HG03571 (cell line): ENCODE results near the gene TADA3.

ENCODE experiments used
- ATAC-seq: cut with Tn5 transposase; IDR thresholded peaks from one replicate; pipeline ENCODE4 v1.9.1; 2021; ENCODE audit not compliant: unreplicated experiment

TADA3 gene

DNA sequence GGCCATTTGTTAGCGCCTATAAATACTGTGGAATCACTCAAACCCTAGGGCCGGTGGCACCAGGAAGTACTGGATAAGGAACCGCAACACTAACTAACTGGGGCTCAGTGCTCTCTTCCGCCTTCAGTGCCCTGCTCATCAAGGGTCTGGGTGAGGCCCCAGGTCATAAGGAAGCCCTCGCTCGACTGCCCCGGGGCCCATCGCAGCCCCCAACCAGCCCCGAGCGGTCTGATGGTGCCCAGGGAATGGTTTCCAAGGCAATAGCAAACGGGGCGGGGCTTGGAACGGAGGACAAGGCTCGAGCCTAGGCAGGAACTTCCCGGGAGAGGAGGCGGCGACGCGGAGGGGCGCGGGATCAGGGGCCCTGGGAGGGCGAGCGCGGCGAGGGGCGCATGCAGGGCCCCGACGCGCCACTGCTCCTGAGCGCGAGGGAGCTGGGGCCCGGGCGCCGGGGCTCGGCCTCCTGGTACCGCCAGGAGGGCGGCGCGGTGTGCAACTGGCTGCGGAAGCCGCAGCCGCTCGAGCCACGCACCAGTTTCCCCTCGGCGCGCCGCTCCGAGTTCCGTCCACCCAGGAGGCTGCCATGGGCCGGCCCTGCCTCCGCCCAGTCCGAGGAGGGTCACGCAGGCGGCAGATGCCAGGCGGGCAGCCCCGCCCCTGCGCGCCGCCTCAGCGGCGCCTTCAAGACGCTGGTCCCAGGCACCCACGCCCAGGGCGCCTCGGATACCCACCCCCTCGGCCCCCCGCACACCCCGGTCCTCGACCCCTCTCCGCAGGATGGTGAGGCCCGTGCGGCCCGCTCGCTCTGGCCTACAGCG, 17.6 kb upstream of the TADA3 start, which contains the start of gene TTLL3:
Gene TTLL3, plus strand, starts transcription at position 648 of the 818 bp plus-strand sequence. CDS start 400 bp downstream, outside the sequence.
- ATAC-seq: peak; percentile 44

GRCh38 chr3:9809239-9809614, 17.0 kb upstream of the TADA3 start:
- no peak for ATAC-seq

DNA sequence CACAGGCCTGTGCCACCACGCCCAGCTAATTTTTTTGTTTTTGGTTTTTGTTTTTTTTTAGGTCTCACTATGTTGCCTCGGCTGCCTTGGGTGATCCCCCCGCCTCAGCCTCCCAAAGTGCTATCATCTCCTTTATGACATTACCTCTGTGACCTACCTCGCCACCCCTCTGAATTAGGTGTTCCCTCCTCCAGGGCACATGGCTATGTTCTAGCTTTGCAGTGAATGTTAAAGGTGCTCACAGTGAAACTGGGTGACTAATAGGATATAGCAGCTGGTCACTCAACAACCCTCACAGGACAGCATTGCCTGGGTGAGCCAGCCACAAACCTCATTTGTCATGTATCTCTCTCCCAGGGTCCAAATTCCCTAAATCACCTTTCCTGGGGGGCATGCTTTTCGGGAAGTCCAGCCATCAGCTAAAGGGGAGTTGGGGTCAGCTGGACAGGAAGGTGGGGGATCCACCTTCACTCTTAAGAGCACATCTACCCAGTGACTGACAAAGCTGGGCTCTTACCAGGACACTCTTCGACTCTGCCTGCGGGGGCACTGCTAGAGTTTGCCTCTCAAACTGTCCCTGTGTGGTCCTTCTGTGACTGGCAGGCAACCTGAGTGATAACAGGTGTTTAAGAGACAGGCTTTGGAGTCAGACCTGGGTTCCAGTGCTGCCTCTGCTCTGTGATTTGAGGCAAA, 16.2 kb upstream of the TADA3 start:
- no peak for ATAC-seq

DNA sequence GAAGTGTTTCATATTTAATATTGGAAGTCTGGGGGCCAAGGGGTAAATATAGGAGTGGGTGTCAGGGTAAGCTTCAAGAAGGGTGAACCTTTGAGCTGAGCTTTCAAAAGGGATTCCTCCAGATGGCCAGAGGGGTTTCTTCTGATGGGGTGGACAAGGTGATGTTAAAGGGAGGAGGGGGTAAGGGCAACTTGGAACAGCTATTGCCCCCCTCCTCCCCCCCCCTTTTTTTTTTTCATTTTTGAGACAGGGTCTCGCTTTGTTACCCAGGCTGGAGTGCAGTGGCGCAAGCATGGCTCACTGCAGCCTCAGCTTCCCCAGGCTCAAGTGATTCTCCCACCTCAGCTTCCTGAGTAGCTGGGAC, 15.7 kb upstream of the TADA3 start:
- no peak for ATAC-seq

DNA sequence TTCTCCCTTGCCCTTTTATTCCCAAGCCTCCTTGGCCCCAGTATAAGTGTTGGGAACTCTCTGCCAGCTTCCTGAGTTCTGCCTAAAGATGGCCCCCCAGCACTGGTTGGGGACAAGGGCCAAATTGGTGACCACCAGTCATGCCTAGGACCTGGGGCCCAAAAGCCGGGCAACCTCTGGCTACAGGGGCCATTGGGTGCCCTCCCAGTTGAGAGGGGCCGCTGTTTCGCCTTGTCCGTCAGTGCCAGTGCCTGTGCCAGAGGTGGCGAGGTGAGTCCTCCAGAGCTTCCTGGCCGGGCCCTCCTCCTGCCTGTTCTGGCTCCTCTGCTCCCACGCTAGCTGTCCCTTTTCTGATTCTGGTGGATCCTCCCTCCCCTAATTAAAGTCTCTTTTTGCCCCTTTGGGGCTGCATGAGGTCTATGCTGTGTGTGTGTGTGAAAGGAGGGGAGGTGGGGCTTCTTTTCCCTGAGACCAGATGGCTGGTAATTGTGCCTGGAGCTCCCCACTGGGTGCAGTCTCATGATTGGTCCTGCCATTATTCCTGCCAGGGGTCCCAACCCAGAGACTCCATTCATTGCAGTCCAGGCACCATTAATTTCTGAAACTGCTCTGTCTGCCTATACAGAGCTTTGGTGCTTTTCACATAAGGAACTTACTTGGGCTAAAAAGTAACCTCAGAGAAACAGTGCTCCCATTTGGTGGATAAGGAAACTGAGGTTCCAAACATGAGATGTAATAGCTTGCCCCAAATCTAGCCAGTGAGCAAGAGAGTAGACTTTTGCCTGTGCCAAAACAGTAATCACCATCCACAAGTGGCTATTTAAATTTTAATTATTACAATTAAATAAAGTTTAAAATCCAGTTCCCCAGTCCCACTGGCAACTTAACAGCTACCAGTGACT, 14.7 kb upstream of the TADA3 start:
- ATAC-seq: no peak

DNA sequence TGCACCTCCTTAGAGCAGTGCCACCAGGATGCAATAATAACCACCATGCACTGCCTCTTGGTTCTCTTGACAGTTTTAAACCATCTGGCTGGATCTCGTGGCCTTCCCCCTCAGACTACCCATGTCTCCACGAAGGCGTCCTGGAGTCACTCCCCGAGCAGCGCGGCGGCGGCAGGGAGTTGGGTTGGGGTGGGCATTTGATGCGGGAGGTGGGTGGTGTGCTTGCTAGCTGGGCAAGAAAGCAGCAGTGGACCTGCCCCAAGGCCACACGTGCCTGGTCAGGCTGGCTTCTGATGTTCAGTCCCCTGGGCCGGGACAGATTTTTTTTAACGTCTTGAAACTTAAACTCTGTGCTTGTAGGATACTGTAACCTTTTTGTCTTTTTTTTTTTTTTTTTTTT, 13.9 kb upstream of the TADA3 start:
- no peak for ATAC-seq

GRCh38 chr3:9804996-9805395, 12.7 kb upstream of the TADA3 start:
- no peak for ATAC-seq

GRCh38 chr3:9803494-9803893, 11.2 kb upstream of the TADA3 start:
- ATAC-seq: no peak

GRCh38 chr3:9800529-9800928, 8.3 kb upstream of the TADA3 start:
- ATAC-seq: no peak

DNA sequence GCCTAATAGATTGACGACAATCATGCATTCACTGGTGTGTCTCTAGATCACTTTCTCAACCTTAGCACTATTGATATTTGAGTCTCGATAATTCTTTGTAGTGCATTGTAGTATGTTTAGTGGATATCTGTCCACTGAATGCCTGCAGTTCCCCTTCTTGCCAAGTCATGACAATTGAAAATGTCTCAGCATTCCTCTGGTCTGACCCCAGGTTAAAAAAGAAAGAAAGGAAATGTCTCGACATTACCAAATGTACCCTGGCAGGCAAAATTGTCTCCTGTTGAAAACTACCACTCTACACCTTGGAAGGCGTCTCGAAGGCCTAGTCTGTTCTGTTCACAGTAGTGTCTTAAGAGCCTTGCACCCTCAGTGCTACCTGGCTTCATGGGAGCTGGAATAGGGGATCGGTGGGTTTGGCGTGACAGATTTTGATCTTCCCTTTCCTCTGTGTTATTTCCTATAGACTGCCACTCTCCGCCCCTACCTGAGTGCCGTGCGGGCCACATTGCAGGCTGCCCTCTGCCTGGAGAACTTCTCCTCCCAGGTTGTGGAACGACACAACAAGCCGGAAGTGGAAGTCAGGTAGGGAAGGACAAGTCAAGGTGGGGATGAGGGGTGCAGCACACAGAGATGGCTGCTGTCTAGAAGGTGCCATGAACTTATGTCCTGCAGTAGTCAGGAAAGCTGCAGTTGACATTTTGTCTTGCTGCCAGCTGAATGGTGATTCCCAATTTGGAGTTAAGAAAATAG, 5.1 kb upstream of the TADA3 start:
- no peak for ATAC-seq

DNA sequence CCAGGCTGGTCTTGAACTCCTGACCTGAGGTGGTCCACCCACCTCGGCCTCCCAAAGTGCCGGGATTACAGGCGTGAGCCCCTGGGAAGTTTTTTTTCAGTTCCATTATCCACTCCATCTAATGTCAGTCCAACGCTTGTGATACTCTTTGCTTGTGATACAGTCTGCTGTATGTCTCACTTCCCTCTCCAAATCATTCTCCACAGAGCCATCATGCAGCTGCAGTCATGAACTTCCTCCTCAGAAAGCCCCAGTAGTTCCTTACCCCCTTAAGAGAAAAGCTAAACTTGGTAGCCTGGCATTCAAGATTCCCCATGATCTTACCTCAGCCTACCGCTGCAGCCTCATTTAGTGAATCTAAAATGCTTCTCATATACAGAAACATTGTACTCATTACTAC, 2.9 kb upstream of the TADA3 start:
- no peak for ATAC-seq

DNA sequence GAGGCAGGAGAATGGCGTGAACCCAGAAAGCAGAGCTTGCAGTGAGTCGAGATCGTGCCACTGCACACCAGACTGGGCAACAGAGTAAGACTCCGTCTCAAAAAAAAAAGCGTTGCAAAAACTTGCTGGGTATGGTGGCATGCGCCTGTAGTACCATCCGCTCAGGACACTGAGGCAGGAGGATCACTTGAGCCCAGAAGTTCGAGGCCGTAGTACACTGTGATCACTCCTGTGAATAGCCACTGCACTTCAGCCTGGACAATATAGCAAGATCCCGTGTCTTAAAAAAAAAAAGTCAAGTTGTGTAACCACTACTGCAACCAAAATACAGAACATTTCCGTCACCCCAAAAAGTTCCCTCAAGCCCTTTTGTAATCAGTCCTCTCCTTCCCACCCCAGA, 2.1 kb upstream of the TADA3 start:
- no peak for ATAC-seq

DNA sequence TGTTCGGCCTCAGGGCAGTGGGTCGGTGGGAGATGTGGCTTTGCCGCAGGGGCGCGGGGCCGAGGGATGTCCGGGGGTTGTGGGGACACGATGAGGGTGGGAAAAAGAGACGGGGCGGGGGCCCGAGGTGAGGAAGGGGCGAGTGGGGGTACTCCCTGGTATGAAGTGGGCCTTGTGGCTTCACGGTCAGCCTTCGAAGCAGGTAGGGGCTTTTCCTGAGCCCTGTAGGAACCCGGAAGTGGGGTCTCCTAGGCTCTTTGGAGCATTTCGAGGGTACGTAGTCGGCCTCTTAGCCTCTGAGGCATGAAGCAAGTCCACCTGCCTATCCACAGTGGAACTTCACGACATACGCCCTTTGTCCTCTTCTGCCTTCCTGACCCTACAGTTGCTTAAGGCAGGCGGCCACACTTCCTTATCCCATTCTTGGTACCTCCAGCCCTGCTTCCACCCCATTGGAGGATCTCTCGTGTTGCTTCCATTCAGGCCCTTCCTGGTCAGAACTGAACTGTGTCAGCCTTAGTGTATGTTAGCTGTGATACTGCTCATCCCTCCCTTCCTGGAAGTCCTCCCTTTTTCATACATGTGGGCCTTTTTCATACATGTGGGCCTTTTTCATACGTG, 998 bp upstream of the TADA3 start:
- ATAC-seq: peak; percentile 1

DNA sequence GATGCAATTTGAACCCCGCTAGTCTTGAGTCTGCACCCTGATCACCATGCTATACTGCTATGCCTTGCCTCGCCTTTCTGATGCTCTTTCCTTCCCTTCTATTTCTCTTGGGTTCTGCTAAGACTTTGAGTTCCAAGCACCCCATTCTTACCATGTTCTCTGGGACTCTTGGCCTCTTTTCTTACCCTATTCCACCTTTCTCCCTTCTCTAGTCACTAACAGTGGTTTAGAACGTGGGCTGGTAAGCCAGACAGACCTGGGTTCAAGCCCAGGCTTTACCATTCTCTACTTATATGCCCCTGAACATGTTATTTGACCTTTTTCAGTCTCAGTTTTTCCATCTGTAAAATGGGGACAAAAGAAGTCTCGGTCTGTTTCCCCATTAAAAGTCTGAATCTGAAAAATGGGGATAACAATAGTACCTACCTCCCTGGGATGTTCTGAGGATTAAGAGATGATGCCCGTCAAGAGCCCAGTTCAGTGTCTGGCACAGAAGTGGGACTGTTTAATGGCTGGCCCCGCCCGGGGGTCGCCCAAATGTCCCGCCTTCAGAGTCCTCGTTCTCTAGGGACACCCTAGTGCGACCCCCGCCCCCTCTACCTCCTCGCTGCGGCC, 376 bp downstream of the TADA3 start:
- ATAC-seq: no peak

GRCh38 chr3:9791127-9791526, 1.1 kb downstream of the TADA3 start:
- ATAC-seq: no peak

DNA sequence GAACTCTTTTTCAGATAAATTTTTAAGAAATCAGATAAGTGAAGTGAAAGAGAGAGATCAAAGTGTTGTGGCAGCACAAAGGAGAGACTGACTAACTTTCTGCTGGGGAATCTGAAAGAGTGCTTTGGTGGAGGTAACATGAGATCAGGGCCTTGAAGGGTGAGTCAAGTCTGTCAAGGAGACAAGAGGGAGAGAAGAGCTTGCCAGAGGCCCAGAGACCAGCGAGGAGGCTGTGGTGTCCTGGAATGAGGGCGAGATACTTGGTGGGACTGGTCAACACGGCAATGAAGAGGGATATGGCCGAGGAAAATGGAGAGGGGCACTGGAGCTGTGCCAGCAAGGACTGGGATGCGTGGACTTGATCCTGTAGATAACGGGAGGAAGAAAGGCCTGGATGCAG, 4.6 kb downstream of the TADA3 start:
- ATAC-seq: no peak

GRCh38 chr3:9786825-9787669, 5.2 kb downstream of the TADA3 start:
- ATAC-seq: no peak

DNA sequence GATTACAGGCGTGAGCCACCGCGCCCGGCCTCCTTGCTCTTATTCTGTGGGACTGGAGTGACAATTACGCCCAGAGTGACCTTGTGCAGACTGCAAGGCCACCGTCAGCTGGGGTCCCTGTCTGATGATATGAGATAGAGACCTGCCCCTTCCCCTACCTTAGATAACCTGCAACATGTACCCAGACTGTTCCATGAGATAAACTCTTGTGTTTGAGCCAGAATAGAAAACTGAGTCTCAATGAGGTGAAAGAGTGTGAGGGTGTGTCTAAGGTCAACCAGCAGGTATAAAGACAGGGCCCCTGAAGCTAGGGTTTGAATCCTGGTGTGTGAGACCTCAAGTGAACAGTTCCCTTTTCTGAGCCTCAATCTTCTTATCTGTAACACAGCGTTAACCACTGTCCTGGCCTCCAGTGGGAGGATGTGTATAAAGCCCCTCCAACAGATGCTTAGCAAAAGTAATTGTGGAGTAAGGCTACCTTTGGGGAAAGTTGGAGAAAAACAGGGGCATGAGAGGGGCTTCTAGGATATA, 6.0 kb downstream of the TADA3 start:
- no peak for ATAC-seq

DNA sequence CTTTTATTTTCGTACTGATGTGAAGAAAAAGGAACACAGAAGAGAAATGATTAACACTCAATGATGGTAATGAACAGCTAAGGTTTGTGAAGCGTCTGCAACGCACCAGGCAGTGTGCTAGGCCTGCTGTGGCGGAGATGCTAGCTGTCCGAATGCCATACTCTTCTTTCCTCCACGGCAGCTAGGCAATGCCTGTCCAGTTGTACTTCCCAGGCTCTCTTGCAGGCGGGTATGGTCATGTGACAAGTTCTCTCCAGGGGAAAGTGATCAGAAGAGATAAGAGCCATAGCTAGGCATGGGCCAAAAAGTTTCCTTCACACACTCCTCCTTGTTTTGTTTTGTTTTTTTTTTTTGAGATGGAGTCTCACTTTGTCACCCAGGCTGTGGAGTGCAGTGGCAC, 6.7 kb downstream of the TADA3 start:
- ATAC-seq: no peak
